ENCODE data around the gene FOXD2.

Gene FOXD2

DNA sequence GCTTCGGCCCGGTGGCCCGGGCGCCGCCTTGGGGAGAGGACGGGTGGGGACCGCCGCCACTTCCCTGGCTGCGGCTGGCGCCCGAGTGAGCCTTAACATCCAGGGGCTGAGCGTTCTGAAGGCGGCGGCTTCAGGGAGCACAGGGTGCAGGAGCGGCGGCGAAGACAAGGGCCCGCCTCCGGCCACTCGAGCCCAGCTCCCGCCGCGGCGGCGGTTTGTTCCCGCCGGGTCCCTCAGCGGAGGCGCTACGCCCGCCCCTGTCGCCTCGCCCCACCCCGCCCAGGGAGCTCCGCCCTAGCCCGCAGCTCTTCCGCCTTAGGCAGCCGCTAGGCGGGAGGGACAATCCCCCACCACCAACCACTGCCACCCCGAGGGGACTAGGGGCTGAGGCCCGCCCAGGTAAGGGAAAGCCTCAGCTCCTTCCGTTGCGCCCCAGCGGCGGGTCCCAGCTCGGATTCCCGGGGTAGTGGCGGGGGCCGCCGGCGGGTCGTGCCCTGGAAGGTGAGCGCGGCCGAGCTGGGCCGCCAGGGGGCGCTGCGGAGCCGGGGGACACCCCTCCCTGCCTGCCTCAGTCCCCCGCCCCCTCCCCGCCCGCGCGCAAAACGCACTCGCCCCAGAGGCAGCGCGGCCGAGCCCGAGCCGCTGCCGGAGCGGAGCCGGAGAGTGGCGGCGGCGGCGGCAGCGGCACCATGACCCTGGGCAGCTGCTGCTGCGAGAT lies at the start of gene FOXD2:
TSS of gene FOXD2 (plus strand) at position 598 of the 718 bp plus-strand sequence. CDS start at position 690, 92 bp downstream.
- DNase-seq (ENCODE audit: low spot score): peak; percentile 94

- DNase-seq (ENCODE audit: low spot score): peak; percentile 70
Observed at GRCh38 chr1:47388891-47389238, 49.0 kb upstream of the FOXD2 start.

GRCh38 chr1:47389731-47390130 lies 48.1 kb upstream of the FOXD2 start:
- no peak for DNase-seq (ENCODE audit: low spot score)

DNA sequence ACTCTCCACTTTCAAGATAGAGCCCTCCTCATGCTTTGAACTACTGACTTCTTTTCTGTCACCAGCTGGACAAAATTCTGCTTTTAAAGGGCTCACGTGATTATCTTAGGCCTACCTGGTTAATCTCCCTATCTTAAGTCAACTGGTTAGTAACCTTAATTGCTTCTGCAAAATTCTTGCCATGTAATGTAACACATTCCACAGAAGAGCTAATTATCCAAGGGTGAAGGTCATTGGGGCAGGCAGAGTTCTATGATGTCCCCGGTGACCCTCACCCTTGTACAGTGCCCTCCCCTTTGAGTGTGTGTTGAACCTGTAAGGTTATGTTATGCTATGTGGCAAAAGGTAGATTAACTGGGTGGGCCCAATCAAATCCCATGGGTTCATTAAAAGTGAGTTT lies 47.0 kb upstream of the FOXD2 start:
- DNase-seq (ENCODE audit: low spot score): no peak

GRCh38 chr1:47393141-47393540 lies 44.7 kb upstream of the FOXD2 start:
- DNase-seq (ENCODE audit: low spot score): no peak

- no peak for DNase-seq (ENCODE audit: low spot score)
Observed at GRCh38 chr1:47395433-47395832, 42.4 kb upstream of the FOXD2 start.

GRCh38 chr1:47396671-47397196 lies 41.1 kb upstream of the FOXD2 start:
- no peak for DNase-seq (ENCODE audit: low spot score)

GRCh38 chr1:47399138-47399845 lies 38.6 kb upstream of the FOXD2 start:
- DNase-seq (ENCODE audit: low spot score): peak; percentile 52

- no peak for DNase-seq (ENCODE audit: low spot score)
Observed at GRCh38 chr1:47399846-47400155, 38.0 kb upstream of the FOXD2 start.

GRCh38 chr1:47401761-47402160 lies 36.1 kb upstream of the FOXD2 start:
- no peak for DNase-seq (ENCODE audit: low spot score)

DNA sequence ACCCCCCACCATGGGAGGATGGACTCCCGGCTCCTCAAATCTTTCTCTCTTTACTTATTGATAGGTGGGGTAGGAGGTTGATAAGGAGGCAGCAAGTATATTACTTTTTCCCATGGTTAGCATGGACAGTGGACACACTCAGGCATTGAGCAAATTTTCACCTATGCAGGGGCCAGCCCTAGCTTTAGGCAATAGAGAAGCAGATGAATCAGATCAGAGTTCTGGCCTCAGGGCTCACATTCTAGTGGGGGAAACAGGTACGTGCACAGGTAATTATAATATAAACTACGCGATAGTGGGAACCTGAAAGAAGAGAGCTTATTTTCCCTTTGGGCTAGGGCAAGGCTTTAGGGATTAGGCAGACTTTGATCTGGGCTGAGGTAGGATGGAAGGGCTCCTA lies 35.3 kb upstream of the FOXD2 start:
- no peak for DNase-seq (ENCODE audit: low spot score)

DNA sequence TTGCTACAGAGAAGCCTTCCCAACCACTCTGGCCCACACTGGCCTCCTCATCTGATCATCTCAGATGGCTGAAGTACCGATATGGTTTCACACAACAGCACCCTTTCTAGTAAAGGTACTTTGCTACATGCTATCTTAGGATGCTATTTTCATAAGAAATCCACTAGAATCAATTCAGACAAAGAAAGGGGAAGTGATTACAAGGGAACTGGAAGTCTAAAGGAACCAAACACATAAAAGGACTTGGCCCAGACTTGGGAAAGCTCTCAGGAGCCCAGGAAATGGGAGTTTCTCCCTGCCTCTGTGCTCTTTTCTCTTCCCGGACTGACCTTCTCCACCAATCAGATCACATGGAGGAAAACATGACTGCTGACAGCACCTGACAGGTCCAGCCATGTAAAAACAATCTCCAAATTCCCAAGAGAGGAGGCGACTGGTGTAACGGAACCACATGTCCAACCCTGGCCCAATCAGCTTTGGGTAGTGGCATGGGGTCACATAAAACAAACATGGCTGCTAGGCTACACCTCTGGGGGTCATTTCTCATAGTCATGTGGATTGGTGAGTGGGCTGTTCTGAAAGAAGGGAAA lies 34.4 kb upstream of the FOXD2 start:
- no peak for DNase-seq (ENCODE audit: low spot score)

GRCh38 chr1:47405697-47406096 lies 32.1 kb upstream of the FOXD2 start:
- DNase-seq (ENCODE audit: low spot score): no peak

- no peak for DNase-seq (ENCODE audit: low spot score)
Observed at GRCh38 chr1:47406966-47407365, 30.9 kb upstream of the FOXD2 start.

DNA sequence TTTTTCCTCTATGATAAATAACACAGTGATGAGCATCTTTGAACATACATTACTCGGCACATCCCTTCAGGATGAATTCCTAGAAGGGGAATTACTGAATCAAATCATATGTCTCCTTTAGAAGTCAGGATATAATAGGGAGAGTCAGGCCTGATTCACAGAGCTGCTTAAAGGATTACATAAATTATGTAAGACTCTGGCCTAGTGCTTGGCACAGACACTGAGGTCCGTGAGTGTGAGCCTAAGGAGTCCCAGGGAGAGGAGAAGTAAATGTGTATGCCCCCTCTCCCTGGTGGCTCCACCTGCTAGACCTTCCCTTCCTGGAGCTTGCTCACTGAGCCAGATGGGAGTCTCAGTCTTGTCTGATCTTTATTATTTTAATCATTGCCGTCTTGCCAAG lies 30.4 kb upstream of the FOXD2 start:
- no peak for DNase-seq (ENCODE audit: low spot score)

GRCh38 chr1:47409311-47410067 lies 28.4 kb upstream of the FOXD2 start:
- no peak for DNase-seq (ENCODE audit: low spot score)

GRCh38 chr1:47410068-47410455 lies 27.8 kb upstream of the FOXD2 start:
- no peak for DNase-seq (ENCODE audit: low spot score)

GRCh38 chr1:47411436-47411835 lies 26.4 kb upstream of the FOXD2 start:
- no peak for DNase-seq (ENCODE audit: low spot score)

DNA sequence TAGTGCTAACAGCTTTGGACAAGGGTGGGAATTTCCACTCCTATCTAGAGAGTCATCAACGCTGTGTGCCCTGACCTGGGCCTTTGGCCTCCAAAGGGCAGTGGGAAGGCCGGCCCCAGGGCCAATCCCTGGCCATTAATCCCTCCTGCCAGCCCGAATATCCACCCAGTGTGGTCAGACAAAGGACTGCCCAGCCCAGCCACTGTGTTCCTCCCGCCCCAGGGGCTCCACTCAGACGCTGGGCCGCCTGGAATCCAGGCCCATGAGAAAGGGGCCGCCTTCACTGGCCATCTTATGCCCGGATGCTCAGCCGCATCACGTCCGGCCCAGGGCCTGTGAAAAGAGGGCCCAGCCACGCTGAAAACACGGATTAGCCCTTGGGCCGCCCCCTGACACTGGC lies 25.4 kb upstream of the FOXD2 start:
- DNase-seq (ENCODE audit: low spot score): no peak

- no peak for DNase-seq (ENCODE audit: low spot score)
Observed at GRCh38 chr1:47415728-47416318, 22.0 kb upstream of the FOXD2 start, which contains the start of gene FOXE3. Gene FOXE3 (plus strand): TSS chr1:47416285. CDS start chr1:47416316, 31 bp downstream.

- no peak for DNase-seq (ENCODE audit: low spot score)
Observed at GRCh38 chr1:47416319-47417169, 21.3 kb upstream of the FOXD2 start.

Data from NAMALWA (cell line).